Measurements from ENCODE around the gene TAS2R40. TPM values are rescaled to one million over a fixed set of nuclear protein-coding genes. Genes with fewer than 3 reads are reported as not detected.
"Not testable (repeated sequence)": the region's sequence is repeated elsewhere in the genome, so short reads cannot be mapped to it uniquely, and the experiment has no call there.

TAS2R40 gene
- total RNA-seq, 4 donors from 2014 or later, result not detected

DNA sequence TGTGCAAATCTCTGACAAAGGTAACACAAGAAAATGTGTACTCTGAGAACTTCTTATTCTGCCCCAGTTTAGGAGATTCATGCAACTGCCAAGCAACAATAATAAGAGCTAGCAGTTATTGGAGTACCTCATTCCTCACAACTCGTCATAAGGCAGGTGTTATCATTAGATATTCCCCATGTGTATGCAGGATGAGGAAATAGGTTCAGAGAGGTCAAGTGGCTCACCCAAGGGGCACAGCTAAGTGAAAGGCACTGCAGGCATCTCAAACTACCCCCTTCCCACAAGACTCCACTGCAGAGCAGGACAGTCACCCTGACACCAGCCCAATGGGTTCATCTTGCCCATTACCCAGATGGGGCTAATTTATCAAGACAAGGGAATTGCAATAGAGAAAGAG, 40.1 kb downstream of the TAS2R40 start:
- H3K27me3 ChIP-seq, result no peaks in the 10 kb centered on the region
- TF ChIP-seq POLR2A (IDR thresholded peaks at IDR 0.05), result no peak
- TF ChIP-seq, protein P1, sequence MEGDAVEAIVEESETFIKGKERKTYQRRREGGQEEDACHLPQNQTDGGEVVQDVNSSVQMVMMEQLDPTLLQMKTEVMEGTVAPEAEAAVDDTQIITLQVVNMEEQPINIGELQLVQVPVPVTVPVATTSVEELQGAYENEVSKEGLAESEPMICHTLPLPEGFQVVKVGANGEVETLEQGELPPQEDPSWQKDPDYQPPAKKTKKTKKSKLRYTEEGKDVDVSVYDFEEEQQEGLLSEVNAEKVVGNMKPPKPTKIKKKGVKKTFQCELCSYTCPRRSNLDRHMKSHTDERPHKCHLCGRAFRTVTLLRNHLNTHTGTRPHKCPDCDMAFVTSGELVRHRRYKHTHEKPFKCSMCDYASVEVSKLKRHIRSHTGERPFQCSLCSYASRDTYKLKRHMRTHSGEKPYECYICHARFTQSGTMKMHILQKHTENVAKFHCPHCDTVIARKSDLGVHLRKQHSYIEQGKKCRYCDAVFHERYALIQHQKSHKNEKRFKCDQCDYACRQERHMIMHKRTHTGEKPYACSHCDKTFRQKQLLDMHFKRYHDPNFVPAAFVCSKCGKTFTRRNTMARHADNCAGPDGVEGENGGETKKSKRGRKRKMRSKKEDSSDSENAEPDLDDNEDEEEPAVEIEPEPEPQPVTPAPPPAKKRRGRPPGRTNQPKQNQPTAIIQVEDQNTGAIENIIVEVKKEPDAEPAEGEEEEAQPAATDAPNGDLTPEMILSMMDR (IDR thresholded peaks at IDR 0.05), result no peak
- DNase-seq, result no peak
- no peaks in the 10 kb centered on the region for H3K9me3 ChIP-seq
- H3K36me3 ChIP-seq, result no peaks in the 10 kb centered on the region
- H3K4me1 ChIP-seq, result no peaks in the 10 kb centered on the region
- H3K4me3 ChIP-seq, result no peak overlapping the region
- H3K27ac ChIP-seq, result no peak overlapping the region
- intact Hi-C loops (cut with DNase I; ENCODE audit: low total_unique reads), result no loop called here

DNA sequence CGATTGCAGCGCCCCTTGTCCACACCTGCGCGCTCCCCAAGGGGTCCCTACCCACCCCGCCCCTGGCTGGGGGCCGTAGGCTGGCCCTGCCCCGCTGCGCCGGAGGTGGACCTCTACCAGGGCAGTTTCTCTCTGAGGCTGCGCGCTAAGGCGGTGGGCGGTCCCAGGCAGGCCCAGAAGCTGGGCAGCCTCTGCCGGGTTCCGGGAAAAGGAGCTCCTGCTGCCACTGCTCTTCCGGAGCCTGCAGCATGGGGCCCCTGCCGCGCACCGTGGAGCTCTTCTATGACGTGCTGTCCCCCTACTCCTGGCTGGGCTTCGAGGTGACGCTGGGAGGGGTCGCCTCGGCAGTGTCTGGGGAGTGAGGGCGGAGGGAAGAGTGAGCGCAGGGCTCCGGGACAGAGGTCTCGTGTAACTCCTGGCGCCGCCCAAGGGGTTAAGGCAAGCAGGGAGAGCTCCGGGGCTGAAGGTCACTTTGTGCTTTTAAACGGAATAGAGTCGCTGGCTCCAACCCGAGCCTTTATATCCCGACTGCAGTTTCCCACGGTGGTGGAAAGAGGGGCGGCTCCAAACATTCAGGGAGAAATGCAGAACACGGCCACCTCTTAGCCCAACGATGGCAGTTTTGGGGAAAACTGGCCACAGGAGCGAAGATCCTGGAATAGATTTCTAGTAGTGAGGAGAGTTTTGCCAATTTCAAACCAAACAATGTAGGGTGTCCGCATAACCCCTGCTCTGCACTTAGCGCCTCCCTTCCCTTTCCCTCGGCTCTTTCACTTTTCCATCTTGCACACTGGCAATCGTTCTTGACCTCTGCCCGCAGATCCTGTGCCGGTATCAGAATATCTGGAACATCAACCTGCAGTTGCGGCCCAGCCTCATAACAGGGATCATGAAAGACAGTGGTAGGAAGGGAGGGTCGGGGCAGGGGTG, 41.7 kb downstream of the TAS2R40 start, which contains the start of gene GSTK1:
Gene GSTK1 (plus strand): TSS at position 176 of the 930 bp plus-strand sequence. CDS start 73 bp downstream, at position 249.
- H3K27ac ChIP-seq, result peak within 1 kb of the TSS; percentile 87 to 88
- no peaks in the 10 kb centered on the region for H3K9me3 ChIP-seq
- peak; percentile 70 to 83 for DNase-seq
- intact Hi-C loops (cut with DNase I; ENCODE audit: low total_unique reads), result no loop called here
- H3K27me3 ChIP-seq, result no peaks in the 10 kb centered on the region
- H3K36me3 ChIP-seq, result no peaks in the 10 kb centered on the region
- no peaks in the 10 kb centered on the region for H3K4me1 ChIP-seq
- H3K4me3 ChIP-seq, result peak within 1 kb of the TSS; percentile 62 to 71
- peak; percentile 70 to 75 for TF ChIP-seq POLR2A (IDR thresholded peaks at IDR 0.05)
- TF ChIP-seq, protein P1 (IDR thresholded peaks at IDR 0.05), result no peak

DNA sequence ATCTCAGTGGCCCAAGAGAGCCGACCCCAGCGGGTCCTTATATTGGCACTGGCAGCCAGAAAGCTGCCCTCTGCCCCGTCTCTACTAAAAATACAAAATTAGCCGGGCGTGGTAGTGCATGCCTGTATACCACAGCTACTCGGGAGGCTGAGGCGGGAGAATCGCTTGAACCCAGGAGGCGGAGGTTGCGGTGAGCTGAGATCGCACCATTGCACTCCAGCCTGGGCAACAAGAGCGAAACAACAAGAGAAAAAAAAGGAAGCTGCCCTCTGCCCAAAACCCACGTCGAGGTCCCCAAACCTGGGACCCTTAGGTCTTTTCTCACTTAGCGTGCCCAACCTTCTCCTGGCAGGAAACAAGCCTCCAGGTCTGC, 42.3 kb downstream of the TAS2R40 start:
- peak overlapping the region; percentile 87 to 88 for H3K27ac ChIP-seq

DNA sequence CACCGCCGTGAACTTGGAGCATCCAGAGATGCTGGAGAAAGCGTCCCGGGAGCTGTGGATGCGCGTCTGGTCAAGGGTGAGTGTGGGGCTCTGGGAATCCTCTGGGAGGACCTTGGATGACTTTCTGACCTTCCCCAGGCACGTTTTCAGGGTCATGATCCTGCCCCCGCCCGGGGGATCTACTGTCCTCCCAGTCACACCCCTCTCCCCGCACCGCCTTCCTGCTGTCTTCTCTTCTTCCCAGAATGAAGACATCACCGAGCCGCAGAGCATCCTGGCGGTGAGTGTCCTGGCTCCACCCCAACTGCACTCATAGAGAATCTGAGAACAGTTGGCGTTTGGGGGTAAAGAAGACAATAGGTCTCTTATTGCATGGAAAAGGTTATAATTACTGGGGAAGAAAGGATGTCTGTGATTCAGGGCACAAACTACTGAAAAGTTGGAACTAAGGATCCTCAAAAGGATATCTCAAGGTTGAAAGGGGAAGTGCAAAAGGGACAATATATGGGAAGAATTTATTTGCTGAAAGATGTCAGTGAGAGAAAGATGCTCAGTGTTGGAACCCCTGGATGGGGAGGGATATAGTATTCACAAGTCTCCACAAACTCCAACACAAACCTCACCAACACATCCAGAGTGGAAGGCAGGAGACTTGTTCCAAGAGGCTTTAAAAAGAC, 43.3 kb downstream of the TAS2R40 start:
- intact Hi-C loops (cut with DNase I; ENCODE audit: low total_unique reads), result no loop called here
- Histone ChIP-seq H3K4me1 (no peaks in the 10 kb centered on the region), H3K9me3 (no peaks in the 10 kb centered on the region), H3K4me3 (no peak overlapping the region), H3K27me3 (no peaks in the 10 kb centered on the region), H3K36me3 (no peaks in the 10 kb centered on the region), H3K27ac (no peak overlapping the region)
- TF ChIP-seq, protein P1 (IDR thresholded peaks at IDR 0.05), result no peak
- TF ChIP-seq POLR2A (IDR thresholded peaks at IDR 0.05), result no peak
- no peak for DNase-seq

More for the DNA sequence above, 42.3 kb downstream of the TAS2R40 start:
- H3K9me3 ChIP-seq; DNase-seq; H3K4me1 ChIP-seq; intact Hi-C loops (cut with DNase I; ENCODE audit: low total_unique reads); H3K36me3 ChIP-seq; H3K27me3 ChIP-seq: not testable (repeated sequence)
- peak overlapping the region; percentile 62 to 71 for H3K4me3 ChIP-seq

DNA sequence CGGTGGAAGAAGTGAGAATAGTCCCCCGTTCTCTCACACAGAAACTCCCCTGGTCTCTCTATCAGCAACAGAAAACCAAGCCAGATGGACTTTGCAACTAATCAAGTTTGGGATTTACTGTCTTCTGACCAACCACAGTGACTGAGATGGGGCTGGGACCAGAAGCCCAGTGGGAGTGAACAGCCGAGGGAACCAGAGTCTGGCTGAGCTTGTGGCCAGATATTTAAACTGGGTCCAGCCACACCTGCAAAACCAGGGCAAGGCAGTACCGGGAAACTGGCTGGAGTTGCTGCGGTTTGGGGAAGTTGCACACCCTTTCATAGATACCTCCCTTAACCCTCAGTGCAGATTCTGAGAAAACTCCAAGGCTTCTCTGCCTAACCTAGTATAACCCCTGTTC, 47.4 kb downstream of the TAS2R40 start:
- DNase-seq, result no peak
- H3K4me3 ChIP-seq, result no peak overlapping the region
- no peaks in the 10 kb centered on the region for H3K27me3 ChIP-seq
- TF ChIP-seq POLR2A (IDR thresholded peaks at IDR 0.05), result no peak
- TF ChIP-seq, protein P1 (IDR thresholded peaks at IDR 0.05), result no peak
- no peak overlapping the region for H3K27ac ChIP-seq
- no peaks in the 10 kb centered on the region for H3K4me1 ChIP-seq
- intact Hi-C loops (cut with DNase I; ENCODE audit: low total_unique reads), result no loop called here
- no peaks in the 10 kb centered on the region for H3K36me3 ChIP-seq
- H3K9me3 ChIP-seq, result no peaks in the 10 kb centered on the region

Data from uterus (tissue), 4 donors.